ENCODE measurements around the gene TNFRSF9. TPM values are rescaled to one million over a fixed set of nuclear protein-coding genes. Genes with fewer than 3 reads are reported as not detected.

Gene TNFRSF9
- total RNA-seq, 4 donors from 2014 or later = 0.48 TPM; not detected in 3

GRCh38 chr1:7985851-7986612 is 45.4 kb upstream of the TNFRSF9 start:
- TF ChIP-seq EP300 (IDR thresholded peaks at IDR 0.05; ENCODE audit: low read depth) (no peak), POLR2AphosphoS5 (IDR thresholded peaks at IDR 0.05) (no peak), CTCF (IDR thresholded peaks at IDR 0.05) (no peak), POLR2A (IDR thresholded peaks at IDR 0.05) (no peak)
- Histone ChIP-seq H3K27me3 (no peaks in the 10 kb centered on the region), H3K4me1 (peaks cover 0 to 8% (median 4%) of the 10 kb centered on the region in 4 donors), H3K36me3 (peaks cover 0 to 14% (median 6%) of the 10 kb centered on the region in 4 donors), H3K4me3 (no peak overlapping the region), H3K27ac (no peak overlapping the region), H3K9me3 (no peaks in the 10 kb centered on the region)
- DNase-seq = no peak
- intact Hi-C loops (cut with DNase I; ENCODE audit: low total_unique reads) (loop anchor here (2.0 kb wide), 1 partner anchor 329 kb away; no protein-coding TSS in a partner anchor), in situ Hi-C loops (cut with MboI; ENCODE audit: low pct_ligation_motif_present in 1 of 4, low pct_unique_long_range_greater_than_20kb in 1 of 4, low sequenced_read_pairs in 3 of 4) (loop anchor here in 2 of 4 donors (10.0 to 25.0 kb wide), 3 partner anchors 329 to 876 kb away; partner anchors contain the start of gene SLC45A1 (in 2 of the 2))
- 85 to 89% methylated on average over 8 to 15 of the region's 15 CpGs for WGBS, 2 donors (ENCODE audit: low coverage in 1 of 2)

- Histone ChIP-seq H3K27me3 (no peaks in the 10 kb centered on the region), H3K36me3 (peaks cover 0 to 14% (median 6%) of the 10 kb centered on the region in 4 donors), H3K9me3 (no peaks in the 10 kb centered on the region), H3K27ac (no peak overlapping the region), H3K4me3 (no peak overlapping the region), H3K4me1 (peaks cover 0 to 8% (median 4%) of the 10 kb centered on the region in 4 donors)
- 89 to 92% methylated on average over 11 to 15 of the region's 15 CpGs for WGBS, 2 donors (ENCODE audit: low coverage in 1 of 2)
- DNase-seq = no peak
- in situ Hi-C loops (cut with MboI; ENCODE audit: low pct_ligation_motif_present in 1 of 4, low pct_unique_long_range_greater_than_20kb in 1 of 4, low sequenced_read_pairs in 3 of 4) (loop anchor here in 2 of 4 donors (10.0 to 25.0 kb wide), 3 partner anchors 330 to 877 kb away; partner anchors contain the start of gene SLC45A1 (in 2 of the 2)), intact Hi-C loops (cut with DNase I; ENCODE audit: low total_unique reads) (loop anchor here (2.0 kb wide), 1 partner anchor 330 kb away; no protein-coding TSS in a partner anchor)
- TF ChIP-seq POLR2A (IDR thresholded peaks at IDR 0.05) (no peak), CTCF (IDR thresholded peaks at IDR 0.05) (no peak)
Measured at GRCh38 chr1:7984811-7985210, 44.2 kb upstream of the TNFRSF9 start.

- Histone ChIP-seq H3K4me3 (no peak overlapping the region), H3K4me1 (peaks cover 0 to 8% (median 4%) of the 10 kb centered on the region in 4 donors), H3K36me3 (peaks cover 0 to 28% (median 13%) of the 10 kb centered on the region in 4 donors), H3K27ac (no peak overlapping the region), H3K9me3 (no peaks in the 10 kb centered on the region), H3K27me3 (no peaks in the 10 kb centered on the region)
- intact Hi-C loops (cut with DNase I; ENCODE audit: low total_unique reads) = no loop called here
- WGBS, 2 donors (ENCODE audit: low coverage in 1 of 2) = 96% methylated on average over 15 of the region's 15 CpGs; no CpG with 5 or more reads in 1 of the 2 donors
- no peak for DNase-seq
- TF ChIP-seq POLR2A (IDR thresholded peaks at IDR 0.05) (no peak), CTCF (IDR thresholded peaks at IDR 0.05) (no peak), EP300 (IDR thresholded peaks at IDR 0.05; ENCODE audit: low read depth) (no peak), POLR2AphosphoS5 (IDR thresholded peaks at IDR 0.05) (no peak)
- in situ Hi-C loops (cut with MboI; ENCODE audit: low pct_ligation_motif_present in 1 of 4, low pct_unique_long_range_greater_than_20kb in 1 of 4, low sequenced_read_pairs in 3 of 4) = loop anchor here in 2 of 4 donors (10.0 to 25.0 kb wide), 3 partner anchors 332 to 879 kb away; partner anchors contain the start of gene SLC45A1 (in 2 of the 2)
Measured at GRCh38 chr1:7983086-7983778, 42.6 kb upstream of the TNFRSF9 start.

- Histone ChIP-seq H3K4me1 (peaks cover 0 to 13% (median 4%) of the 10 kb centered on the region in 4 donors), H3K9me3 (no peaks in the 10 kb centered on the region), H3K27me3 (no peaks in the 10 kb centered on the region), H3K4me3 (no peak overlapping the region), H3K27ac (no peak overlapping the region), H3K36me3 (peaks cover 0 to 48% (median 13%) of the 10 kb centered on the region in 4 donors)
- TF ChIP-seq POLR2AphosphoS5 (IDR thresholded peaks at IDR 0.05) (no peak), CTCF (IDR thresholded peaks at IDR 0.05) (no peak), EP300 (IDR thresholded peaks at IDR 0.05; ENCODE audit: low read depth) (no peak), POLR2A (IDR thresholded peaks at IDR 0.05) (no peak)
- in situ Hi-C loops (cut with MboI; ENCODE audit: low pct_ligation_motif_present in 1 of 4, low pct_unique_long_range_greater_than_20kb in 1 of 4, low sequenced_read_pairs in 3 of 4) (loop anchor here in 2 of 4 donors (10.0 to 25.0 kb wide), 3 partner anchors 334 to 881 kb away; partner anchors contain the start of gene SLC45A1 (in 2 of the 2)), intact Hi-C loops (cut with DNase I; ENCODE audit: low total_unique reads) (no loop called here)
- DNase-seq = no peak
- 84 to 90% methylated on average over 6 to 7 of the region's 7 CpGs for WGBS, 2 donors (ENCODE audit: low coverage in 1 of 2)
Measured at GRCh38 chr1:7980984-7981383, 40.3 kb upstream of the TNFRSF9 start.

Data from transverse colon (tissue), 4 donors.